Non-pigmented ciliary epithelial cell (primary cell): ENCODE results near the gene INPP4A.

ENCODE experiments used
- DNase-seq: peaks from one replicate; pipeline ENCODE4 v3.0.0-alpha.2; 2010; ENCODE audit warnings: low read depth

The INPP4A gene

DNA sequence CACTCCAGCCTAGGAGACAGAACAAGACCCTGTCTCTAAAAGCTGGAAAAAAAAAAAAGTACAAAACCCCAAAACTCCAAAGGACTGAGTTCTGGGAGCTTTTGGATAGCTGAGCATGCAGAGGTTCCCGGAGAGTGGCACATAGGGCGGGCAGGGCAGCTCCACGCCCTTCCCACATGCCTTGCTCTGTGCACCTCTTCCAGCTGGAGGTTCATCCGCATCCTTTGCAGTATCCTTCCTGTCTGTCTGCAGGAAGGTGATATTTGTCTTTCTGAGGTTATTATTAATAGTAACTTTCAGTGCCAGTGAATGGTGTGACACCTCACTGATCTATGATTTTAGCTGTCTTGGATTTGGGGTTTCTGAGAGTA, 70.2 kb downstream of the INPP4A start:
- no peak for DNase-seq

GRCh38 chr2:98515250-98515991, 70.8 kb downstream of the INPP4A start:
- DNase-seq: no peak

GRCh38 chr2:98516571-98516970, 71.9 kb downstream of the INPP4A start:
- DNase-seq: no peak

GRCh38 chr2:98517636-98518035, 73.0 kb downstream of the INPP4A start:
- DNase-seq: no peak

- no peak for DNase-seq
These were observed 73.4 kb downstream of the INPP4A start for GRCh38 chr2:98518101-98518500.

GRCh38 chr2:98519156-98519555, 74.5 kb downstream of the INPP4A start:
- no peak for DNase-seq

DNA sequence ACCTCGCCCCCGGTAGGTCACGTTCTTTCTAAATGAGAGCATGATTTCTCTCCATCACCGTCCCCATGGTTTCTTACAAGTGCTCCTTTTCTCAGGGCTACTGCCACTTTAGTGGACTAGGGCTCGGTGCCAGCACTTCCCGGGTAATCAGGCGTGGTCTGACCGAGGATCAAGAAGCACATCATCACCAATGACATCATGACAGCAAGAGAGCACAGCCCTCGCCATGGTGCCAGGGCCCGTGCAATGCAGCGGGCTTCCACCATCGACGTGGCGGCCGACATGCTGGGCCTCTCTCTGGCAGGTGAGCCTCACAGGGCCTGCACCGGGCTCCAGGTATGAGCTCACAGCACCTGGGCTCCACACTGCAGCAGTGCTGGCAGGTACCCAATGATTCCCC, 75.2 kb downstream of the INPP4A start:
- DNase-seq: no peak

- DNase-seq: no peak
These were observed 76.1 kb downstream of the INPP4A start for GRCh38 chr2:98520806-98521205.

GRCh38 chr2:98521266-98521665, 76.6 kb downstream of the INPP4A start:
- DNase-seq: no peak

DNA sequence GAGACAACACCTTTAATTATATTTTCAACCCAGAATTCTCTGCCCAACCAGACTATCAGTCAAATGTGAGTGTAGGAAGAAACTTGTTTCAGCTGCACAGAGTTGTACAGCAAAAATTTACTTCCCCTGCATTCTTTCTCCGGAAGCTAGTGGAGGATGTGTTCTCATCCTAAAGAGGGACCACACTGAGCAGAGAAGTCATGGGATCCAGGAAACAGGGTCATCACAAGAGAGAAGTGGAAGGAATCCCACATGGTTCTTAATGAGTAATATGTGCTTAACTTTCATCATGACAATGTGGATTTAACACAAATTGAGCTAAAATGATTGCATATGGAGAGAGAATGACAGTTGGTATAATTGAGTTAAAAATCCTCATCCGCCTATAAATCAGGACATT, 78.2 kb downstream of the INPP4A start:
- no peak for DNase-seq

- DNase-seq: no peak
These were observed 79.5 kb downstream of the INPP4A start for GRCh38 chr2:98524168-98524567.

GRCh38 chr2:98528349-98528748, 83.7 kb downstream of the INPP4A start:
- no peak for DNase-seq

DNA sequence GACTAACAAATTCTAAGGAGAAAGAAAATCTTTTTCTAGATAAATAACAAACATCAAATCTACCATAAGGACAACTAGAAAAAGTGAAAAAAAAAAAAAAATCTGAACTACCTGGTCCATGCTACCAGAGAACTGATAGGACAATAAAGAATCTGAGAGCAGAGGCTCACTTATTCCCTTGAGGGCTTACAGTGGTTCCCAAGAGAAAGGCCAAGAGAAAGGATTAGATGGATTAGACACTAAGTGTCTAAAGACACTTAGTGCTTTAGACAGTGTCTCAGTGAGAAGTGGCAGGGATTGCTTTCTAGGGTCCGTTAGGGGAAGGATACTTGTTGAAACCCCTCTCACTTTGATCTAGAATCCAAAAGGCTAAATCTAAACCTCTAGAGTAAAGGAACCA, 85.5 kb downstream of the INPP4A start:
- DNase-seq: no peak

GRCh38 chr2:98532756-98533155, 88.1 kb downstream of the INPP4A start:
- no peak for DNase-seq

DNA sequence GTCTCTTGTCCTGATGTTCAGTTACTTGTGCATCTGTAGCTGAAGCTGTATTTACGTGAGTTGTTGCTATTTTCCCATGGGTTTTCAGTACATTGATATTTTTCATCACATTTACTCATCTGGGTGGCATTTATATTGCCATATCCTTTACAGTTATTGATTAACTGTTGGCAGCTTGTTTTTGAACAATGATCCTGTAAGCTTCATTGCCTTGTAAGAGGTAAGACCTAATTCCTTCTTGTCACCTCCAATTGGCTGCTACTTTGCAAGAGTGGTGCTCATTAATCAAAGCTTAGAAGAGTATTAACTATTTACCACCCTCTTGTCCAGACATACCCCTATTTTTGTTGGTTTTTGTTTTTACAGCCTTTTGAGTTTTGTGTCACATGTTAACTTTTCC, 88.9 kb downstream of the INPP4A start:
- no peak for DNase-seq

DNA sequence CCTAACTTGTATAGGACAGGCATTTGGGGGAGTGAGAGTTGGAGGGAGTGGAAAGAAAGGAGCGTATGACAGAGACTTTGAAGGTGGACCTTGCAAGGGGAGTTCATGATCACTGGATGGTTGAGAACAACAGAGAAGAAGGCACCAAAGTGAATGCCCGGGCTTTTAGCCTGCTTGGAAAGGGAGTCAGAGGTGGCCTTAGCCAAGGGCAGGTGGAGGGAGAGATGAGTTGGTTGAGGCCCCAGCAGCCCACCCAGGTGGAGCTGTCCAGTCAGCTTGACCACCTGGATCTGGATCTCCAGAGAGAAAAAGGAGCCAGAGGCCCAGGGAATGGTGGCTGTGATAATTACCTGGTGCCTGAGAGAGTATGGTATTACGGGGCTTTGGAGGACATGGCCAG, 90.1 kb downstream of the INPP4A start:
- DNase-seq: no peak

GRCh38 chr2:98535971-98536677, 91.5 kb downstream of the INPP4A start:
- no peak for DNase-seq

DNA sequence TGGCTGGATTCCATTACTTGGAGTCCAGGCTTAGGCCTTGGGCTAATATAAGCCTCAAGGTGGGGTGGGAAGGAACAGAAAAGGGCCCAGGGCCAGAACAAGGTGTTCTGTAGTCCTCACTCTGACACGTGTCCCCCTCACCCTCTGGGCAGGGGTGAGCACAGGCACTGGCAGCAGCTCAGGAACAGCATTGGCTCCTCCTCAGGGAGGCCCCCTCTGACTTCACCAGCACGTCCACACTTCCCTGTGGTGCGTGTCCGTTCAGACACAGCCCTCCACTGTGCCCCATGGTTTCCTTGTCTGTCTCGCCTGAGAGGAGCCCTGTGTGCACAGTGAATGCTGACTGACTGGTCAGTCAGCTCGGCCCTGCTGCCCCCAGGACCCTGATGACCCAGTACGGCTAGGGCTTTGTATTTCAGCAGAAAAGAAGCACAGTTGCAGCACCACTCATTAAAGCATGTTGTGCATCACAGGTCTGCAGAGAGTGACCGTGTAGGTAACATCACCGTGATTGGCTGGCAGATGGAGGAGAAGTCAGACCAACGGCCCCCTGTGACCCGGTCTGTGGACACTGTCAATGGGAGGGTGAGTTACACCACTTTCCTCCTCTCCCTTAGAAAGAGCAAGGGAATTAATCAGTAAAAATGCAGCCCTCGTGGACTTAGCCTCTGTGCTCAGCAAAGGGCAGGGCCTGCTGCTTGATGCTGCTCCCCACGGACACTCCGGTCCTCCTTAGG, 92.9 kb downstream of the INPP4A start:
- no peak for DNase-seq

DNA sequence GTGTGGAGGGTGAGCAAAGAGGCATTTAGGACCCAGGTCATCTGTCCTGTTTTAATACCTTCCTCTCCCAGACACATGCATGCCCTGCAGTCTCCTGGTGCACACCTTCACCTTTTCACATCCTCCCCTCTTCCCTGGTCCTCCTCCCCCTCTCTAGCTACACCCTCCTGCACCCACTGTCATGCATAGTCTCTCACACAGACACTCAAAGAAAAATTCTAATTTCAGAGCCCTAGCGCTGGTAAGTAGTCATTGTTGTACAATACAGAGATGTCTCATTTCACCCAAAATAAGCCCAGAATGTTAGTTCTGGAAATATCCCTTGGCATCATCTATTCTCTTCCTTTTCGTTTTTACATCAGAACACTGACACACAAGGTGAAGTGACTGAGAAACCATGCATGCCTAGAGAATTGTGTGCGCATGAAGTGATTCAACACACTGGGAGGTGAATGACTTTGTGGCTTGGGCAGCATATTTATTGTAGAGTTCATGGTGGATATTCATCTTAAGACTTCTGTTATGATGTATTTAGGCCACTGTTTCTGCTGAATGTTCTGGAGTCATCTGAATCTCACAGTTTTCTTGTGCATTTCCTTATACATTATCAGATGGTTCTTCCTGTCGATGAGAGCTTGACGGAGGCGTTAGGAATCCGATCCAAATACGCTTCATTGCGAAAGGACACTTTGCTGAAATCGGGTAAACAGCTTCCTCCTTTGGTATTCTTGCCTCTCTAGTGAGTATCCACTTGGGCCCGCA, 93.8 kb downstream of the INPP4A start:
- DNase-seq: no peak

- no peak for DNase-seq
These were observed 94.5 kb downstream of the INPP4A start for GRCh38 chr2:98539056-98539735.

- no peak for DNase-seq
These were observed 95.9 kb downstream of the INPP4A start for GRCh38 chr2:98540536-98540935.

DNA sequence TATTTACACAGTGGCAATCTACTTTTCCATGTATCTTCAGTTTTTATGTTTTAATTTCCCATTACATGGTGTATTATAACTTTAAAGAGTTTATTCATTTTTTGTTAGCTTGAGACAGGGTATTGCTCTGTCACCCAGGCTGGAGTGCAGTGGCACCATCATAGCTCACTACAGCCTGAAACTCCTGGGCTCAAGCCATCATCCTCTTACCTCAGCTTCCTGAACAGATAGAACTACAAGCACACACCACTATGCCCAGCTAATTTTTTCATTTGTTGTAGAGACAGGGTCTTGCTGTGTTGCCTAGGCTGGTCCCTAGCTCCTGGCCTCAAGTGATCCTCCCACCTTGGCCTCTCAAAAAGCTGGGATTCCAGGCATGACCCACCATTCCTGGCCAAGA, 96.8 kb downstream of the INPP4A start:
- DNase-seq: no peak
